ENCODE measurements around the gene IGSF21. TPM values are rescaled to one million over a fixed set of nuclear protein-coding genes. Genes with fewer than 3 reads are reported as not detected.

The IGSF21 gene
- total RNA-seq, 1 donor from 2014 or later: not detected

DNA sequence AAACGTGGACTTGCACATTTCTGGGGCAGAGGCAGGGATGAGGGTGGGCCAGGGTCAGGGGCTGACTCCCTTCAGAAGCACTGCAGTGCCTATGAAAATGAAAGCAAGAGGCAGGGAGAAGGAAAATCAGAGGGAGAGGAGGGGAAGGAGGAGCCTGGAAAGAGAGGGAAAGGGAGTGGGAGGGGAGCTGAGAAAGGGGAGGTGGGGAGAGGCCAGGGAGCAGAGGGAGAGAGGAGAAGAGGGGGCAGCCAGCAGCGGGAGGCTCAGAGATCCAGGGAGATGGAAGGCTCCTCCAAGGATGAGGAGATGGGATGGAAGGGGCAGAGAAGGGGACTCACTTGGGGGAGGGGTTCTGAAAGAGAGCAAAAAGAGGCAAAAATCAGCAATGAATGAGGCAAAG is 276.9 kb downstream of the IGSF21 start:
- no peak overlapping the region for H3K4me3 ChIP-seq (ENCODE audit: low read depth, low read length)
- TF ChIP-seq, protein P1, sequence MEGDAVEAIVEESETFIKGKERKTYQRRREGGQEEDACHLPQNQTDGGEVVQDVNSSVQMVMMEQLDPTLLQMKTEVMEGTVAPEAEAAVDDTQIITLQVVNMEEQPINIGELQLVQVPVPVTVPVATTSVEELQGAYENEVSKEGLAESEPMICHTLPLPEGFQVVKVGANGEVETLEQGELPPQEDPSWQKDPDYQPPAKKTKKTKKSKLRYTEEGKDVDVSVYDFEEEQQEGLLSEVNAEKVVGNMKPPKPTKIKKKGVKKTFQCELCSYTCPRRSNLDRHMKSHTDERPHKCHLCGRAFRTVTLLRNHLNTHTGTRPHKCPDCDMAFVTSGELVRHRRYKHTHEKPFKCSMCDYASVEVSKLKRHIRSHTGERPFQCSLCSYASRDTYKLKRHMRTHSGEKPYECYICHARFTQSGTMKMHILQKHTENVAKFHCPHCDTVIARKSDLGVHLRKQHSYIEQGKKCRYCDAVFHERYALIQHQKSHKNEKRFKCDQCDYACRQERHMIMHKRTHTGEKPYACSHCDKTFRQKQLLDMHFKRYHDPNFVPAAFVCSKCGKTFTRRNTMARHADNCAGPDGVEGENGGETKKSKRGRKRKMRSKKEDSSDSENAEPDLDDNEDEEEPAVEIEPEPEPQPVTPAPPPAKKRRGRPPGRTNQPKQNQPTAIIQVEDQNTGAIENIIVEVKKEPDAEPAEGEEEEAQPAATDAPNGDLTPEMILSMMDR (conservative IDR thresholded peaks at IDR 0.05; ENCODE audit: low read depth, low read length): no peak
- DNase-seq (ENCODE audit: low read depth): no peak

DNA sequence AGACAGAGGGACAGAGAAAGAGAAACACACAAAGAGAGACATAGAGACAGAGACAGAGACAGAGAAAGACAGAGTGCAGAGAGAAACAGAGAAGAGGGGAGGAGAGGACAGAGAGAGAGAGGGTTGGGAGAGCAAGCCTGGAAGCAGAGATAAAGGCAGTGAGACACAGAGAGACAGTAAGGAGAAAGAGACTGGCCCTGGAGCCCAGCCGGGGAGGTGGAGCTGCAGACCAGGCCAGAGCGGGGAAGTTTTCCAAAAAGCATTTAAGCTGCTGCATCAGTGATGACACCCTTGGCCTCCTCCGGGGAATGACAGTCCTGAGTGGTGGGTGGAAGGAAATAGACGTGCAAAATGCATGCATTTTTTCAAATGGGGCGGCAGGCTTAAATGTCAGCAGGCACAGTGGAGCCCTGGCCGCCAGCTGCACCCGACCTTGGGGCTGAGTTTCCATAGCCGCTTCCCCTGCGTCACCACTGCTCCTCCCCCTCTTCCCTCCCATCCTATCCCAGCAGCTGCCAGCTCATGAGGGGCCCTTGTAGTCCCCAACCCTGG is 277.7 kb downstream of the IGSF21 start:
- TF ChIP-seq, protein P1 (conservative IDR thresholded peaks at IDR 0.05; ENCODE audit: low read depth, low read length): no peak
- no peak overlapping the region for H3K4me3 ChIP-seq (ENCODE audit: low read depth, low read length)
- no peak for DNase-seq (ENCODE audit: low read depth)

DNA sequence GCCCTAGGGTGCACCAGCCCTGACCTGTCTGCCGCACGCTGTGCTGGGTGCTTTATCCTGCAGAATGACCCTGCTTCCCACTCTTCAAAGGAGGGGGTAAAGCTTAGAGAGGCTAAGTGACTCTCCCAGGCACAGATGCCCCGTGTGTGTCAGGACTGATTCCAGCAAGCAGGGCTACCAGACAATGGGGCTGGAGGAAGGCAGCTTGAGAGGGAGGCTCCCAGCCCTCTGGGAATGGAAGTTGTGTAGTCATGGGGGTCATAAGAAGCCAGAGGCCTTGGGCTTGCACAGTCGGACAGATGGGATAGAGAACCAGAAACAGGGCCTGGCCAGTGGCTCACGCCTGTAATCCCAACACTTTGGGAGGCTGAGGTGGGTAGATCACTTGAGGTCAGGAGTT is 279.0 kb downstream of the IGSF21 start:
- H3K4me3 ChIP-seq (ENCODE audit: low read depth, low read length): no peak overlapping the region
- DNase-seq (ENCODE audit: low read depth): no peak
- TF ChIP-seq, protein P1 (conservative IDR thresholded peaks at IDR 0.05; ENCODE audit: low read depth, low read length): no peak

DNA sequence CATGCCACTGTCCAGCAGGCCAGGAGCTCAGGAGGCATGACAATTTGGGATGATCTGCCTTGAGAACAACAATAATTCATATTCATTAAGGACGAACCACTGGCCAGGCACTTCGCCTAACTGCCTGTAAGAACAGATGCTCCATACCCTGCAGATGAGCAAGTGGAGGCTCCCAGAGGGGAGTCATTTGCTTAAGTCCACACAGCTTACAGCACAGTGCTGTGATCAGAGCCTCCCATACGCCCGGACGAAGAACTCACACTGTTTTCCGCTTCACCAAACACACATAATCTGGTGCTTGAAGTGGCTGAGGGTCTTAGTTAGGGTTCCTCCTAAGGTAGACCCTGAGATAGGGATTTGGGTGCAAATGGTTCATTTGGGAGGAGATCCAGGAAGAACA is 279.7 kb downstream of the IGSF21 start:
- TF ChIP-seq, protein P1 (conservative IDR thresholded peaks at IDR 0.05; ENCODE audit: low read depth, low read length): no peak
- DNase-seq (ENCODE audit: low read depth): no peak

DNA sequence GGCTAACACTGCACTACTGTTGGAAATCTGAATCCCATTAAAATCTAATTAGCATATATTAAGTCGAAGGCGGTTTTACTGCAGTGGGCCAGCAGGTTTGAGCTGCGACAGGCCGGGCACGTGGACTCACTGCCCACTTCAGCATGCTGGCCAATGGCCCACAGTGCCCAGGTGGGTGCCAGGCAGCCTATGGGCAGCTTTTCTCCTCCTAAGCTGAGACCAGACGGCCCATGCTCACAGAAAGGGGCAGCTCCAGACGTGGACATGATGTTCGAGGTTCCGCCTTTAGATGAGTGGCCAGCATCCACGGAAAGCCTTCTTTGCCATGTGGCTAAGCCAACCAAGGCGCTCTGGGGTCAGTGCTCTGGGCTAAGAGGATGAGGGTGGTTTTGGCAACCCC is 283.4 kb downstream of the IGSF21 start:
- no peak overlapping the region for H3K4me3 ChIP-seq (ENCODE audit: low read depth, low read length)
- TF ChIP-seq, protein P1 (conservative IDR thresholded peaks at IDR 0.05; ENCODE audit: low read depth, low read length): no peak

More for the DNA sequence above, 279.7 kb downstream of the IGSF21 start:
- H3K4me3 ChIP-seq (ENCODE audit: low read depth, low read length): no peak overlapping the region

DNA sequence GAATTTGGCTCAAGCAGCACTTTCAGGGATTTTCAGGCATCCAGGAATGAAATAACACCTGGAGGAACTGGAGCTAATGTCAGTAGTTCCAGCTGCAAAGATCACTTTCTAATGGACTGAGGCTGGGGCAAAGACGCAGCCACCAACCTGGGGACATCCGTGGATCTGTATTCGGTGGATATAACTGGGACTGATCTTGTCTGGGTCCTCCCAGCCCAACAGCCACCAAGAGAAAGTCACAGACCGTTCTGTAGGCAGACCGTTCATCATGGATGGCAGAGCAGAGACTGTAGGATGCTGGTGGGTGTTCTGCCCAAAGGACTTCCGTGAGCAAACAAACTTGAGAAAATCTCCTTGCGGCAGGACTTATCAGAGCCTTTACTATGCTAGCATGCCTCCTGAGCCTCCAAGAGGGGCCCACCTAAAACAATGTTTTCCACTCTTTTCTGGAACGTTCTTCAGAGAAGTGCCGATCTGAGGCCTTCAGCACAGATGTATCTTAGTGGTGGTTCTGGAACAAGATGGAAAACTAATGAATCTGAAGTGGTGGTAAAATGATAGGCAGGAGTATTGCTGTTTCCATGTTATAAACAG is 287.1 kb downstream of the IGSF21 start:
- no peak for DNase-seq (ENCODE audit: low read depth)
- TF ChIP-seq, protein P1 (conservative IDR thresholded peaks at IDR 0.05; ENCODE audit: low read depth, low read length): no peak
- H3K4me3 ChIP-seq (ENCODE audit: low read depth, low read length): no peak overlapping the region

More for the DNA sequence above, 283.4 kb downstream of the IGSF21 start:
- no peak for DNase-seq (ENCODE audit: low read depth)
